Activated CD8-positive, alpha-beta memory T cell treated with anti-CD3 and anti-CD28 coated beads, Interleukin-2, amount 50 U/mL, for 24 hours (primary cell): ENCODE measurements around the gene IGF1R.

Source experiments
- DNase-seq: peaks from one replicate; pipeline ENCODE4 v3.0.0-alpha.2; 2020; ENCODE audit errors: extremely low read depth

Gene IGF1R

DNA sequence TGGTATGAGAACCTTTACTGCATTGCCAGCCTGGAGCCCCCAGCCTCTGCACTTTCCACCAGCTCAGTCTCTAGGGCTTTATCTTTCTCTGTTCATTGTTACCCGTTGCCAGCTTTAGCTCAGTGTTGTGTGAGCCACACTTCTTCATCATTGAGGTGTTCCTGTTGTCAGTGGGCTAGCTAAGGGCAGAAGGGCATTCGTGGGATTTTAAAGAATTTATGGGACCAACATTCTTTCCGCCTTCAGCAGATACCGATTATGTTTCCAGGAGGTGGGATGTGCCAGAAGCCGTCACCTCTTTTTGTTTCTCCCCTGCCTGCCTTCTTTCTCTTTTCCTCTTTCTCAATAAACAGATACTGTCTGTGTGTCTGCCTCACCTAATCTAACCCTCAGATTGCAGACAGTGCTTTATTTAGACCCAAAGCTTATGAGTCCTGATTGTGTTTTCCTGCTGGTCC, 294.7 kb downstream of the IGF1R start:
- DNase-seq = no peak

DNA sequence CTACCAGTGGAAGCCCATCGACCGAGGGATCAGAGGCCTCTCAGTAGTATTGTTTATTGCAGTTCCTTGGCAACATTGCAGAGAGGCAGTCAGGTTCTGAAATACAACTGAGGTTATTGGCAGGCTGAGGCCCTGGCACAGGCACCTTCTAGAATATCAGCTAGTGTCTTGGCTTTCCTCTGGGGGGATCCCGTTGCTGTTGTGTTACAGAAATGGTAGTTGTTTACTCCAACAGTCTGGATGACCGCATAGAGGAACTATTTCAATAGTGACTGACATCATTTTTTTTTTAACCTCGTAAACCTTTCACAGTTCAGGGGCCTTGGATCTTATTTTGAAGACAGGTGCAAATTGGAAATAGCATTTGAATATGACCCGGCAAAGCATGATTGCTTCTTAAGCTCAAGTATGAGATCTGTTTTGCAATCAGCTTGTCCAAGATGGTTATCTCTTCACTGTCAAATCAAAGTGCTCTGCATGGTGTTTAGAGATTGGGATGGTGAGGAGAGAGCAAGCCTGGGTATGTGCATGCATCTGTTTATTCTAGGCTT, 295.3 kb downstream of the IGF1R start:
- DNase-seq = no peak

DNA sequence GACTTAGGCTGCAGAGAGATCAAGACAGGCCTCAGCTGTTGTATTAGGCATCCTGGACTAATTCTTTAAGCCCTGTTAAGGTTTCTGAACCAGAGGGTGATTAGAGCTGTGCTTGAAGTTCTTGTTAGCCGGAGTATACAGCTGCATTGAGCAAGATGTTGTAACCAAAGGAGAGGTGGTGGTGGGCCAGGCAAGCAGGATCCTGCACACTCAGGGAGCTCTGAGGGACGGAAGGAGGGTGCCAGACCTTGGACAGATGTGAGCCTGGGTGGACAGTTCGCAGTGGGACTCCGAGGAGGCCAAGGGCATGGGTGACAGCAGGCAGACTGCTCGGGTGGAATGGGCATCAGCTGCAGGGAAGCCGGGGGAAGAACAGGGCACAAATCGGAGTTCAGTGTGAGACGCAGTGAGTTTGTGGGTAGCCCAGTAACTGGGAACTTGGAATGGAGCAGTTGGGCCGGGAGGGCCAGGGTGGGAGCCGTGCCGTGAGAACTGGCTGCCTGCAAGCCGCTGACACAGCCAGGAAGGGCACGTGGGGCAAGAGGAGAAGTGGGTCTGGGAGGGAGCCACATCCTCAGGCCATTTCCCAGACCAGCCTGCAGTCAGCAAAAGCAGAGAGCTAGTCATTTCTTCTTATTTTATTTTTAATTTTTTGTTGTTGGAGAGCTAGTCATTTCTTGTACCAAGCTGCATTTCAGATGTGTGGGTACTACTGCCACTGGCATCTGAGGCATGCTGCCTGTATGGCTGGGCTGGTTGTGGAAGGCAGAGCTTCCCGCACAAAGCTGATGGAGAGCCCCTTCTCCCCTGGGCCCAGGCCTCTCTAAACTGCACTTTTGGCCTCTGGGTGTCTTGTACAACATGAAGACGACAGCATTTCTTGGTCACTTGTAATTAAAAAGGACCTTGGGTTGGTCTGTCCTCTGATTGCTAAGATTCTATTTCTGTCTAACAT, 298.2 kb downstream of the IGF1R start:
- DNase-seq = no peak

DNA sequence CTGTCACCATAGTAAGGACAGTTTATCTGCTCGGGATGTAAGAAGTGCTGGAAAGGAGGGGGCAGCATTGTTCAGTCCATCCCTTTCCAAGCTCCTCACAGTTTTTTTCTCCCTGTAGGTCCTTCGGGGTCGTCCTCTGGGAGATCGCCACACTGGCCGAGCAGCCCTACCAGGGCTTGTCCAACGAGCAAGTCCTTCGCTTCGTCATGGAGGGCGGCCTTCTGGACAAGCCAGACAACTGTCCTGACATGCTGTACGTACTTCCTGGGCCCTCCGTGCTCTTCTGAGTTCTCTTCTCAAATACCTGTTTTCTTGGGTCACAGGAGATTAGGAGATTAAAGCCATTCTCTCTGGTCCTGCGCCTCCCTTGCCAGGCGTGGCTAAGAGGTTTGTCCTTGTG, 300.1 kb downstream of the IGF1R start:
- no peak for DNase-seq

DNA sequence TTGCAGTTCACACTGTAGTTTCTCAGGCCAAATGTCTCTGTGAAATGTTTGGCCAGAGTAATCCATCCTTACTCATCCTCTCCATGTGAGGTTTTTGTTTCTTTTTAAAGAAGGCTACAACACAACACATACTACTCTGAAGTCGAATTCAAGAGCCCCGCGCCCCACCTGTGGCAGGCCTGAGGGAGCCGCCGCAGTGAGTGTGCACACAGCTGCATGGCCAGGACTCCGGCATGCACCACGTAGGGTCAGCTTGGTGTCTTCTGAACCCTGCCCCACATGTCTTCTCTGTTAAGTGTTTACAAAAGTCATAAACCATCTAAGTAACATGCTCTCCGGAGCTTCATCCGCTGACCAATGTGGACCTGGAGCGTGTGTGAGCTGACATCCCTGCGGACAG, 300.6 kb downstream of the IGF1R start:
- DNase-seq = no peak

DNA sequence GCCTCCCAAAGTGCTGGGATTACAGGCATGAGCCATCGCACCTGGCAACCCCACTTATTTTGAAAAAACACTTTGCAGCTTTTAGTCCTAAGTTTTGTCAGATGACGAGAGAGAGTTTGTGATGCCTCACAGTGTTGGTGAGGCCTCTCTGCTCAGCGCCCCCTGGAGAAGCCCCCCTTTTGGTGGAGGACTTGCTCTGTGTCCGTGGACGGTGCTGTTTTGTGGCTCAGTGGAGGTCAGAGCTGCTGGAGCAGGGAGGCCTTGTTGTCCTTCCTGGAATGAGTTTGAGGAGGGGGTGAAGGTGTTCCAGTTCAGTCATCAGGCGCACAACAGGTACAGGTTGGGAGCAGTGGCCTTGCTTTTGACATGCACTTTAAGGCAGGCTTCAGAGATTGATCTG, 301.3 kb downstream of the IGF1R start:
- DNase-seq = no peak

DNA sequence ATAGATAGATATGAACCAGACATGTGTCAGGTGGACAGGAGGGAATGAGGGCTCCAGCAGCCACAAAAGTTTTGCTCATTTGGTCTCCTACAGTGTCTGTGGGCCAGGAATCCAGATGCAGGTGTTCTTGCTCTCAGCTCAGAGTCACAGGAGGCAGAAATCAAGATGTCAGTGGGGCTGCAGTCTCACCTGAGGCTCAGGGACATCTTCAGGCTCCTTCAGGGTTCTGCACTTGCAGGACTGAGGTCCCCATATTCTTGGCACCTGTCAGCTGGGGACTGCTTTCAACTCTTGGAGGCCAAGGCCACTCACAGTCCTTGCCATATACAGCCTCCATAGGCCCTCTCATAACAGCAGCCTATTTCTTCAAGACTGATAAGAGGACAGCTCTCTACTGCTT, 301.9 kb downstream of the IGF1R start:
- DNase-seq = no peak

DNA sequence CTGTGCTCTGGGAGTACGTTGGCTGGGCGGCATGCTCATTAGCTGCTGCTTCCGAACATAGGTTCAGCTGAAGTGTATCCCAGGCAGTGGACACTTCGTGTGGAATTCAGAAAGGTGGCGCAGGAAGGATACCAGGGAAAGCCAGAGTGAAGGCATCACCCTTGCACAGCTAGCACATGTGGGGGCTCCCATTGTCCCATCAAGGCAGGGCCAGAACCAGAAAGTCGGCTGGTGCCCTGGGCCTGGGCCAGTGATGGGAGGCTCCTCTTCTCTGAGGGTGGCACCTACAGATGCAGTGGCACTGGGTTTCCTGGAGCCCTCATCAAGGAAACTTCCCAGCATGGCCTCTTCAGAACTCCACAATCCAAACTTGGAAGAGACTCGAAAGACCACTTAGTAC, 302.7 kb downstream of the IGF1R start:
- DNase-seq = no peak

DNA sequence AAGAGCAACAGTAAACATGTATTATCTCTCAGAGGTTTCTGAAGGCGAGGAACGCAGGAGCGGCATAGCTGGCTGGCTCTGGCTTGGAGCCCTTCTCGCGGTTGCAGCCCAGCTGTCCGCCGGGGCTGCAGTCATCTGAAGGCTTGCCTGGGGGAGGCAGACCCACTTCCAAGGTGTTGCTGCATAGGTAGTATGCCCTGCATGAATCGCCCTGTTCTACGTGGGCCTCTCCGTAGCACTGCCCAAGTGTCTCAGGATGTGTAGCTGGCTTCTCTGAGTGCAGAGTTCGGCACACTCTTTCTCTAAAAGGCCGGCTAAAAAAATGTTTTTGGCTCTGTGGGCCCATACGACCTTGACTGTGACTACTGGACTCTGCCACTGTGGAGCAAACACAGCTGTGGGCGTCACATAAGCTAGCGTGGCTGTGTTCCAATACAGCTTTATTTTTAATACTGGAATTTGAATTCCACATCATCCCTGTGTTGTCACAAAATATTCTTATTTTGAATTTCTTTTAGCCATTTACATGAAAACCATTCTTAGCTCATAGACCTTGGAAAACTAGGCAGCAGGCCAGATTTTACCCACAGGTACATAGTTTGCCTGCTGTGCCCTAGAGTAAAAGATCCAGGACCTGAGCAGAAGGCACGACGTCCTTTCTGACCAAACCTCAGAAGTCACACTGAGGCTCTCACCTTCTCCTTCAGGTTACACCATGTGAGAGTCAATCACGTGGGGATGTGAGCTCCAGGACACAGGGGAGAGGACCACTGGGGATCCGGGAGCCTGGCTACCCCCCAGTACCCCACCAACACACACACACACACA, 303.4 kb downstream of the IGF1R start:
- DNase-seq = no peak

DNA sequence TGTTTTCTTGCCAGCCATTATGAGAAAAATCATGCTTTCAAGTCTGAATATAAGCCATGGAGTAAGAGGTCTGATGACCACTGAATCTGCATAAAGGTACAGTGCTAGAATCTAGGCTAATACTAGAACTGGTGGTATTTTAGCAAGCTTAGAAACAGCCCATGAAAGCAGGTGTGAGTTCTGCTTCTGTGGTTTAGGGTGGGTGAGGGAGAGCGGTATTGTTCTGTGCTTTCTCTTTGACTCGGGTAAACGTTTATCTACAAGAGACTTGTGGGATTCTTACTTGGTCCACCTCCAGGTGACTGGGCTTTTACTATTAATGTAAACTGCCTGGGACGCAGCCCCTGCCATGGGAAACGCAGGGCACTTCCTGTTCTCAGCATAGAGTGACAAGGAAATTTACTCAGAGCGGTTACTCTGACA, 304.1 kb downstream of the IGF1R start:
- DNase-seq = no peak

DNA sequence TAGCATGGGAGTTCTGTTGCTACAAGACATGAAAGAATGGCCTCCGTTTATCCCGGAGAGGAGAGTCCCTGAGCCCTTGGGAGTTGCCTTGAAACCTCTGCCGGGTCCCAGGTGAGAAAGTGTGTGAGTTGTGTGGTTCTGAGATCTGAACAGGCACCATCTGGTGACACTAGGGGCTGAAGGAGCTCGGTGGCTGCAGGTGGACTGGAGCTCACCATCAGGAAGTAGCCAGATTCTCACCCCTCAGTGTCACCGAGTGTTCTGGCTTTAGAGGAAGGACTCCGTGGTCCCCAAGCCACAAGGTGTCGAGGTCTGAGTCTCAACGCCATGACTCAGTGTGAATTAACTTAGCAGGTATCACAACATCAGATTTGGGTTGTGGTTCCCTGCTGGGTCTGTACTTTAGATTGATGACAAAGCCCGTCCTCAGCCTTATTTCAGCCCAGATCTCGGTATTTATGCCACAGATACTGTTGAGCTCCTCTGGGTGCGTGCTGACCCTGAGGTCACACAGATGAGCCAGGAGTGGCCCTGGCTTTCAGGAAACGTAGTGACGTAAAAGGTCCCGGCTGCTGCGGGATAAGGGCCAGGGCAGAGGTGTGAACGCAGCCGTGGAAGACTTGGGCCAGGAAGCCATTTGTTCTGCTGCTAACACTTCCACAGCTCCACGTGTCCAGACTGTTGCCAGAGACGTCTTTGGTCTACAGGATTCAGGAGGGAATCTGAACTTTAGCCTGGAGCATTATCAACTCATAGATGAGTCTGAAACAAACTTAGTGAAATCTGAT, 304.9 kb downstream of the IGF1R start:
- DNase-seq = no peak

DNA sequence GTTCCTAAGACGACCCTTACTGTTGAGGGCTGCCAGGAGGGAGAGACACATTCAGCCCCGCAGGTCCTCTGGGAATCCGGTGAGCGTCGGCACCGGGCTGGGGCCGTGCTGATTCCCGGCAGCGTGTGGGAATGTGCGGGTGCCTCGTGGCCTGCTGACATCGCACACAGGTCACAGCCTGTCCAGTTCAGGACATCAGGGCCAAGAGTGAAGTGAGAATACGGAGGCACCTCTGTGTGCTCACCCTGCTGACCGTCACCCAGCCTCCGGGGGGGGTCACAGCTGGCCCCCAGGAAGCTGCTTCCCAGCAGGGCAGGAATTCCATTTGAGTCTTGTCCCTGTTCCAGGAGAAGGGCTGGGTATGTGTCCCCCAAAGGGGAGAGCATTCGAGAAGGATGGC, 305.6 kb downstream of the IGF1R start:
- no peak for DNase-seq

DNA sequence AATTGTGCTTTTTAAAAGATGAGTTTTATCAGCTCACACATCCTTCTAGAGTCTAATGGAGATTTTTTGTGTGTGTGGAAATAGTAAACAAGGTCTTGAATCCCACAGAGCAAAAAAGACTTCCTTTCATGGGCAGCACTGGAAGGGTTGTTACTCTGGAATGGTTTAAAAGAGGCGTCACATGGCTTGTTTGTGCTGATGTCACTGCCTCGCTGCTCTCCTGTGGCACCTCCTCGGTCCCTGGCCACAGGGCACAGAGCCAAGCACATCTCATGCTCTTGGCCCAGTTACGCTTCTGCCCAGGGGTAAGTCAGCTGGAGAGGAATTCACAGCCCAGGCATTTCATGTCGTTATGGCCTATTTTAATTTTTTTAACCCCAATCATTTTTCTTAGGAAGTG, 306.1 kb downstream of the IGF1R start:
- no peak for DNase-seq

DNA sequence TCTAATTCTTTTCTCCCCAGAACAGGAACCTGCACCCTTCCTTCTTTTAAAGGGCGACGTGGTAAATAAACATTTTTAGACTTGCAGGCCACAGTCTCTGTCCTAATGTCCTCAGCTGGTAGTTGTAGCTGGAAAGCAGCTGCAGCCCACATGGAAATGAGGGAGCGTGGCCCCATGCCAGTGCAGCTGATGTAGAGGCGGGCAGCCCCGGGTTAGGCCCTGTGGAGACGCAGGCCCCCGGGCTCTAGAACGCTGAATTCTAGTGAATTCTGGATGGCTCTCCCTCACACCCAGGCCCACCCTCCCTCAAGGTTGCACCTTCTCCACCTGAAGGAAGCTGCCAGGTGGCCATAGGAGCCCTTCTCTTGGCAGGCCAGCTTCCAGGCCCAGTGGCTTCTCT, 307.0 kb downstream of the IGF1R start:
- DNase-seq = no peak

DNA sequence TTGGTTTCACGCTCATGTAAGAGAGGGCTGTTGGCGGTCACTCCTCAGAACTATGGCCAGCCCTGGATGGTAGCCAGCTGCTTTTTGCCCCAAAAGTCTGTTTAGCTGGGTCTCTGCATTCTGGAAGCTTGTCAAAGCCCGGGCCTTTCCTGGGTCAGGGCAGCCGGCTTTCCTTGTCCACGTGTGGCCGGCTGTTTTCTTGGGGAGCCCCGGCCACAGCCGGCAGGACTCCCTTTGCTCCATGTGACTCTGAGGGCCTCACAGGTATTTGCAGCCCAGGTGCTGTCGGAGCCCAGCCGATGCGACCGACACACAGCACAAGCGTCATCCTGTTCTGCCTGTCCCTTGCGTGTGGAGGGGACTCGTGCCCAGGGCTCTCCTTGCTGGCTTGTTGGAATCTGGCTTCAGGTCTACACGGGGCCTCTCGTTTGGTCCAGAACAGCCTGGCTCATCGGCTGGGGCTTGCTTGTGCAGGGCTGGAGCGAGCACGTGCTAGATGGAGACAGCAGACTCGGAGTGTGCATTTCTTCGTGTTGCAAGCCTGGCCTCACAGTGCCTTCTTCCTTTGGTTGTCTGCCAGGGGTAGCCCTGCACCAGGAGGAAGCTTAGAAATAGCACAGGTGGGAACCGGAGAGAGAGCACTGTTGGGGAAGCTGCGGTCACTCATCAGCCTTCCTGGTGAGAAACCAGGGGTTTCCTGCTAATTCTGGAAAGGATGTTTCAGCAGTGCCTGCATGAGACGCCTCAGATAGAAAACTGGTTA, 307.8 kb downstream of the IGF1R start:
- no peak for DNase-seq

DNA sequence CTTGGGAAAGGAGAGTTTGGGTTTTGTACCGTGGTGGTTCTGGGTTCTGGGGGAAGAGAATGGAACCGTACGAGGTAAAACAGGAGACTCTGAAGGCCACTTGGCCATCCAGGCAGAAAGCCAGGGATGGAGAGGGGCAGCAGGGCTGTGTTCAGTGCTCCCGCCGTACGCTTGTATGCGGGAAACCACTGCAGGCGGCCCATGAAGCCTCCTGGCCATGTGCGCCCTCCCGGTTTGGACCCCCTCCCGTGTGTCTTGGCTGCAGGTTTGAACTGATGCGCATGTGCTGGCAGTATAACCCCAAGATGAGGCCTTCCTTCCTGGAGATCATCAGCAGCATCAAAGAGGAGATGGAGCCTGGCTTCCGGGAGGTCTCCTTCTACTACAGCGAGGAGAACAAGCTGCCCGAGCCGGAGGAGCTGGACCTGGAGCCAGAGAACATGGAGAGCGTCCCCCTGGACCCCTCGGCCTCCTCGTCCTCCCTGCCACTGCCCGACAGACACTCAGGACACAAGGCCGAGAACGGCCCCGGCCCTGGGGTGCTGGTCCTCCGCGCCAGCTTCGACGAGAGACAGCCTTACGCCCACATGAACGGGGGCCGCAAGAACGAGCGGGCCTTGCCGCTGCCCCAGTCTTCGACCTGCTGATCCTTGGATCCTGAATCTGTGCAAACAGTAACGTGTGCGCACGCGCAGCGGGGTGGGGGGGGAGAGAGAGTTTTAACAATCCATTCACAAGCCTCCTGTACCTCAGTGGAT, 308.6 kb downstream of the IGF1R start:
- no peak for DNase-seq

DNA sequence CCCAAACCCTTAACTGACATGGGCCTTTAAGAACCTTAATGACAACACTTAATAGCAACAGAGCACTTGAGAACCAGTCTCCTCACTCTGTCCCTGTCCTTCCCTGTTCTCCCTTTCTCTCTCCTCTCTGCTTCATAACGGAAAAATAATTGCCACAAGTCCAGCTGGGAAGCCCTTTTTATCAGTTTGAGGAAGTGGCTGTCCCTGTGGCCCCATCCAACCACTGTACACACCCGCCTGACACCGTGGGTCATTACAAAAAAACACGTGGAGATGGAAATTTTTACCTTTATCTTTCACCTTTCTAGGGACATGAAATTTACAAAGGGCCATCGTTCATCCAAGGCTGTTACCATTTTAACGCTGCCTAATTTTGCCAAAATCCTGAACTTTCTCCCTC, 309.3 kb downstream of the IGF1R start:
- DNase-seq = no peak

DNA sequence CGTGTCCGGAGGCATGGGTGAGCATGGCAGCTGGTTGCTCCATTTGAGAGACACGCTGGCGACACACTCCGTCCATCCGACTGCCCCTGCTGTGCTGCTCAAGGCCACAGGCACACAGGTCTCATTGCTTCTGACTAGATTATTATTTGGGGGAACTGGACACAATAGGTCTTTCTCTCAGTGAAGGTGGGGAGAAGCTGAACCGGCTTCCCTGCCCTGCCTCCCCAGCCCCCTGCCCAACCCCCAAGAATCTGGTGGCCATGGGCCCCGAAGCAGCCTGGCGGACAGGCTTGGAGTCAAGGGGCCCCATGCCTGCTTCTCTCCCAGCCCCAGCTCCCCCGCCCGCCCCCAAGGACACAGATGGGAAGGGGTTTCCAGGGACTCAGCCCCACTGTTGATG, 309.7 kb downstream of the IGF1R start:
- no peak for DNase-seq

DNA sequence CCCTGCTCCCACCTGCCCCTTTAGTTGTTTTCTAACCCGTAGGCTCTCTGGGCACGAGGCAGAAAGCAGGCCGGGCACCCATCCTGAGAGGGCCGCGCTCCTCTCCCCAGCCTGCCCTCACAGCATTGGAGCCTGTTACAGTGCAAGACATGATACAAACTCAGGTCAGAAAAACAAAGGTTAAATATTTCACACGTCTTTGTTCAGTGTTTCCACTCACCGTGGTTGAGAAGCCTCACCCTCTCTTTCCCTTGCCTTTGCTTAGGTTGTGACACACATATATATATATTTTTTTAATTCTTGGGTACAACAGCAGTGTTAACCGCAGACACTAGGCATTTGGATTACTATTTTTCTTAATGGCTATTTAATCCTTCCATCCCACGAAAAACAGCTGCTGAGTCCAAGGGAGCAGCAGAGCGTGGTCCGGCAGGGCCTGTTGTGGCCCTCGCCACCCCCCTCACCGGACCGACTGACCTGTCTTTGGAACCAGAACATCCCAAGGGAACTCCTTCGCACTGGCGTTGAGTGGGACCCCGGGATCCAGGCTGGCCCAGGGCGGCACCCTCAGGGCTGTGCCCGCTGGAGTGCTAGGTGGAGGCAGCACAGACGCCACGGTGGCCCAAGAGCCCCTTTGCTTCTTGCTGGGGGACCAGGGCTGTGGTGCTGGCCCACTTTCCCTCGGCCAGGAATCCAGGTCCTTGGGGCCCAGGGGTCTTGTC, 310.7 kb downstream of the IGF1R start:
- DNase-seq = no peak

DNA sequence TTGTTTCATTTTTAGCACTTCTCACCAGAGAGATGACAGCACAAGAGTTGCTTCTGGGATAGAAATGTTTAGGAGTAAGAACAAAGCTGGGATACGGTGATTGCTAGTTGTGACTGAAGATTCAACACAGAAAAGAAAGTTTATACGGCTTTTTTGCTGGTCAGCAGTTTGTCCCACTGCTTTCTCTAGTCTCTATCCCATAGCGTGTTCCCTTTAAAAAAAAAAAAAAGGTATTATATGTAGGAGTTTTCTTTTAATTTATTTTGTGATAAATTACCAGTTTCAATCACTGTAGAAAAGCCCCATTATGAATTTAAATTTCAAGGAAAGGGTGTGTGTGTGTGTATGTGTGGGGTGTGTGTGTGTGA, 311.3 kb downstream of the IGF1R start:
- DNase-seq = no peak
